ENCODE data around the gene GRIN2B.

Gene GRIN2B

DNA sequence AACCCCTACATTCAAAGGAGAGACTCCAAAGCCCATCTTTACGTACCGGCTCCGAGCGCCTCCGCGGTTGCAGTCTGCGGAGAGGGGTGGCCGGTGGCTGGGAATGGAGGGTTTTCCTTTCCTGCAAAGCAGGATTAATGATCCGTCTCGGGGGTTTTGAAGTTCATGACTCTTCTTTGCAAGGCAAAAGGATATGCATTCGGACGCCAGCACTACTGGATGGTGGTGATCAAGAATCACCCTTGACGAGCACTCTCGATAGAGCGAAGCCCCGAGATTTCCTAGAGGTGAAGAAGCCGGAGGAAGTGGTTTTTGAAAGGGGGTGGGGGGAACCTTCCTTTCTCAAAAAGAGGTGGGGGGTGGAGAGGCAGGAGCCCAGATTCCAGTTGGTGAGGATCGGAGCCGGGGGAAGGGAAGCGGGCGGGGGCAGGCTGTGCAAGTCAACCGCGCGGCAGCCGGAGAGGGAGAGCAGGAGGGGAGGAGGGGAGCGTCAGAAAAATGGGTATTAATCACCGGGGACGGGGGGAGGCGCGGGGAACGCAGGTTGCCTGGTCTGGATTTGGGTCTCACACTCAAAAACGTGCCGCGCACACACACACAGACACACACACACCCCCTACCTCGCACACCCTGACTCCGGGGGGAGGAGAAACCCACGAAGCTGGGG lies at the start of gene GRIN2B:
Gene GRIN2B (minus strand): TSS at position 307 of the 667 bp plus-strand sequence. CDS start 115,394 bp downstream, outside the sequence.
- no peak for DNase-seq (ENCODE audit: low read depth)
- no peak within 1 kb of the TSS for H3K4me3 ChIP-seq (ENCODE audit: low read length)
- TF ChIP-seq, protein P1, sequence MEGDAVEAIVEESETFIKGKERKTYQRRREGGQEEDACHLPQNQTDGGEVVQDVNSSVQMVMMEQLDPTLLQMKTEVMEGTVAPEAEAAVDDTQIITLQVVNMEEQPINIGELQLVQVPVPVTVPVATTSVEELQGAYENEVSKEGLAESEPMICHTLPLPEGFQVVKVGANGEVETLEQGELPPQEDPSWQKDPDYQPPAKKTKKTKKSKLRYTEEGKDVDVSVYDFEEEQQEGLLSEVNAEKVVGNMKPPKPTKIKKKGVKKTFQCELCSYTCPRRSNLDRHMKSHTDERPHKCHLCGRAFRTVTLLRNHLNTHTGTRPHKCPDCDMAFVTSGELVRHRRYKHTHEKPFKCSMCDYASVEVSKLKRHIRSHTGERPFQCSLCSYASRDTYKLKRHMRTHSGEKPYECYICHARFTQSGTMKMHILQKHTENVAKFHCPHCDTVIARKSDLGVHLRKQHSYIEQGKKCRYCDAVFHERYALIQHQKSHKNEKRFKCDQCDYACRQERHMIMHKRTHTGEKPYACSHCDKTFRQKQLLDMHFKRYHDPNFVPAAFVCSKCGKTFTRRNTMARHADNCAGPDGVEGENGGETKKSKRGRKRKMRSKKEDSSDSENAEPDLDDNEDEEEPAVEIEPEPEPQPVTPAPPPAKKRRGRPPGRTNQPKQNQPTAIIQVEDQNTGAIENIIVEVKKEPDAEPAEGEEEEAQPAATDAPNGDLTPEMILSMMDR (conservative IDR thresholded peaks at IDR 0.05; ENCODE audit: low read length): no peak

DNA sequence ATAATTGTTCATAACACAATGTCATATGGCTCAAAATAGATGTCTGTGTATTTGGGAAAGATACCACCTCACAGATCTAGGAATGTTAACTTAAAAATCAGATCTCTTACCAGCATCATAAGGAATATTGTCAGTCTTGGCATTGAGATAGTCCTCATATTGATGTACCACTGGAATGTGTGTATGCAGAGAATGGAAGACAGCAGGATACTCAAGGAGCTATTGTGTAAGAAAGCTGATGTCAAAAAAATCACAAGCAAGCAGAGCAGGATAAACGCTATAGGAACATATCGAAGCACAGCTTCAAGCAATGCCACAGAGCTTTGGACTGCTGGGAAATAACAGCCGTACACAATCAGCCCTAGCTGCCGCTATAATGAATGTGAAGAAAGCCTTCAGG lies 45.1 kb upstream of the GRIN2B start:
- no peak overlapping the region for H3K4me3 ChIP-seq (ENCODE audit: low read length)
- DNase-seq (ENCODE audit: low read depth): no peak
- TF ChIP-seq, protein P1 (conservative IDR thresholded peaks at IDR 0.05; ENCODE audit: low read length): no peak

DNA sequence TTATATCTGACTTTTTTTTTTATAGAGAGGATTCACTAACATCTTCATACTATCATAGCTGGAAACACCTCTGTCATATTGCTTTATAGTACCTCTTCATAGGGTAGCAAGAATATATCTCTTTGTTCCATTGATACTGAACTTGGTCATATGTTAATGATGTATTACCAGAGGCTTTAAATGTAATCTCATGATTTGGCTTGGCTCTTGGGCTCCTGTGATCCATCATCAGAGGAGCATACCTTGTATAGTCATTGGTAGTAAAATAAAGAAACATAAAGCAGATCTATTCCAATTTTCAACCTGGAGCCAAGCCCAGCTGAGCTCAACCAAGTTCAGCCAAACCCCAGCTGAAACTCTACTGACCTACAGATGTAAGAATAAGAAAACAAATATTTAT lies 43.2 kb upstream of the GRIN2B start:
- TF ChIP-seq, protein P1 (conservative IDR thresholded peaks at IDR 0.05; ENCODE audit: low read length): no peak
- no peak for DNase-seq (ENCODE audit: low read depth)
- H3K4me3 ChIP-seq (ENCODE audit: low read length): no peak overlapping the region

DNA sequence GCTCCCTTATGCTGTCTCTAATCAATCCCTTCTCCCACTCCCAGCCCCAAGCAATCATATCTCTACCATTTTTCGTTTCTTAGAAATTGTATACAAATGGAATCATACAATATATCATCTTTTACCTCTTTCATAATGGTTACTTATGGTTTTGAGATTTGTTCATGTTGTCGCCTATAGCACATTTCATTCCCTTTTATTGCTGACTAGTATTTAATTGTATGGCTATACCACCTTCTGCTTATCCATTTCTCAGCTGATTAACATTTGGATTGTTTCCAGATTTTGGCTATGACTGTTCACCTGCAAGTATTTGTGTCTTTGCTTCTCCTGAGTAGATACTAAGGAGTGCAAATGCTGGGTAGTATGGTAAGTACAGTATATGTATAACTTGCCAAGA lies 36.7 kb upstream of the GRIN2B start:
- no peak overlapping the region for H3K4me3 ChIP-seq (ENCODE audit: low read length)
- DNase-seq (ENCODE audit: low read depth): no peak
- TF ChIP-seq, protein P1 (conservative IDR thresholded peaks at IDR 0.05; ENCODE audit: low read length): no peak

DNA sequence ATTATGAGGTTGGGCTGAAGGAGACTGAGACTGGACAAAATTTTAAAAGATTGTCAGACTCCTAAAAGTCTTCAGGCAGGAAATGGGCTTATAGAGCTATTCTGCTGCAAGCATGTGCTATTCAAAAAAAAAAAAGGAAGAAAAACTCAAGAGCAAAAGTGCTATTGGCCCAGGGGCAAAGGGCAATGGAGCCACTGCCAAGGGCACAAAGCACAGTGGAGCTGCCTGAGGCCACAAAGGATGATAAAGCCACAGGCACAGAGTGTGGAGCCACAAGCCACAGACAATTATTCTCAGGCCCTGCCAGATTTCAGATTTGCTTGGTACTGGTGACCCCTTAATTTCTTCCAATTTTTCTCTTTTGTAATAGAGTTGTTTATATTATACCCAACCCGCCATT lies 29.6 kb upstream of the GRIN2B start:
- DNase-seq (ENCODE audit: low read depth): no peak
- no peak overlapping the region for H3K4me3 ChIP-seq (ENCODE audit: low read length)
- TF ChIP-seq, protein P1 (conservative IDR thresholded peaks at IDR 0.05; ENCODE audit: low read length): no peak

DNA sequence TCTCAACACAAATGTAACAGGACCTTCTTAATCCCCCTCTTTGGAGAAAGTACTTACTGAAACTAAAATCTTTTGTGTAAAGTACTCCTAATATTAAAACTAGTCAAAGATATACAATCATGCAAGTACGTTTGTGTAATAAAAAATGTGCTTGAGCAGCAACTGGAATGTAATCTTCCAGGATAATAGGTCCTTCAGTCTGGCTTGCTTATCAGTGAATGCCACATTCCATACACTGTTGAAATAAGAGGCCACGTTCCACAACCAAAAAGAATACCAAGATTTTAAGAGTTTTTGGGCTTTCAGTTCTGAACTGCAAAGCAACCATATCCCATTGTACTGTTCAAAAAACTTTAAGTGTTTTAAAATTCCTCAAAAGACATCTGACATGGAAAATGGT lies 26.2 kb upstream of the GRIN2B start:
- TF ChIP-seq, protein P1 (conservative IDR thresholded peaks at IDR 0.05; ENCODE audit: low read length): no peak
- no peak for DNase-seq (ENCODE audit: low read depth)
- no peak overlapping the region for H3K4me3 ChIP-seq (ENCODE audit: low read length)

DNA sequence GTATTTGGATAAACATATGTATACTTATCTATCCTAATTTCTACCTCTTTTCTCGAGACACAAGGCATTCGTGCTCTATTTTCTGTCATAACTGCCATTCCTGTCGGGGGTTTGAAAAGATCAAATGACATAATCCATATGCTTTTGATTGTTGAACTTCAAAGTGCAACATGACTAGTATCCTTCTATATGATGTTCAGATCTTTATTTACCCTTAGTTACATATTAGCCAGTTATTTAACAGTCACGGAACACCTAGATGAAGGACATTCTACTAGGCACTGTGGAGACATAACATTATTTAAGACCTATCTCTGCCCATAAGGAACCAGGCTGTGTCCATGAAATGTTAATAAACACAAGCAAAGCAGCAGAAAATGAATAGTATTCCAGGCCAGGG lies 11.2 kb upstream of the GRIN2B start:
- no peak for DNase-seq (ENCODE audit: low read depth)
- H3K4me3 ChIP-seq (ENCODE audit: low read length): no peak overlapping the region
- TF ChIP-seq, protein P1 (conservative IDR thresholded peaks at IDR 0.05; ENCODE audit: low read length): no peak
